RWPE2 (cell line): ENCODE data around the gene INSRR.

Experiments used
- ATAC-seq: fragments of 200-7000 bp; cut with Tn5 transposase; 3 replicates; pipeline ENCODE4 v1.9.1; 2021; ENCODE audit warnings: low read depth
- DNase-seq: peaks from one replicate; pipeline ENCODE4 v3.0.0-alpha.2; 2020; ENCODE audit warnings: low spot score
- H3K27ac ChIP-seq: fragments of 450-650 bp; 2 replicates; pipeline ENCODE4 v1.5.1; 2017; ENCODE audit warnings: mild to moderate bottlenecking; ENCODE audit not compliant: poor library complexity, severe bottlenecking
- H3K27me3 ChIP-seq: fragments of 250-450 bp; sonication (Bioruptor Pico); 2 replicates; pipeline ENCODE4 v1.5.1; 2021; ENCODE audit warnings: mild to moderate bottlenecking, moderate library complexity; ENCODE audit not compliant: insufficient read depth, poor library complexity, severe bottlenecking
- H3K36me3 ChIP-seq: fragments of 250-450 bp; sonication (Bioruptor Pico); 2 replicates; pipeline ENCODE4 v1.5.1; 2020; ENCODE audit warnings: low read depth, mild to moderate bottlenecking, moderate library complexity
- H3K4me1 ChIP-seq: fragments of 250-450 bp; sonication (Bioruptor Pico); 2 replicates; pipeline ENCODE4 v1.5.1; 2021; ENCODE audit warnings: mild to moderate bottlenecking, moderate library complexity; ENCODE audit not compliant: insufficient read depth, poor library complexity, severe bottlenecking
- H3K4me3 ChIP-seq: fragments of 250-450 bp; sonication (Bioruptor Pico); 2 replicates; pipeline ENCODE4 v1.5.1; 2021; ENCODE audit warnings: mild to moderate bottlenecking, moderate library complexity; ENCODE audit not compliant: severe bottlenecking
- H3K9me3 ChIP-seq: fragments of 250-450 bp; sonication (Bioruptor Pico); 2 replicates; pipeline ENCODE4 v1.5.1; 2021; ENCODE audit warnings: mild to moderate bottlenecking, moderate library complexity; ENCODE audit not compliant: severe bottlenecking
- CTCF ChIP-seq: fragments of 450-650 bp; IDR thresholded peaks from one replicate; pipeline ENCODE4 v1.5.1; 2017; ENCODE audit warnings: mild to moderate bottlenecking, moderate library complexity; ENCODE audit not compliant: poor library complexity, severe bottlenecking

The INSRR gene

GRCh38 chr1:156814571-156815260 lies 44.2 kb downstream of the INSRR start:
- Histone ChIP-seq H3K27ac (peak overlapping the region; percentile 32), H3K36me3 (no peaks in the 10 kb centered on the region), H3K27me3 (no peaks in the 10 kb centered on the region), H3K9me3 (no peaks in the 10 kb centered on the region), H3K4me1 (peaks cover 41% of the 10 kb centered on the region), H3K4me3 (no peak overlapping the region)
- no peak for TF ChIP-seq CTCF
- ATAC-seq (peak; percentile 55; the same call in 2 of the 3 replicates), DNase-seq (no peak)

DNA sequence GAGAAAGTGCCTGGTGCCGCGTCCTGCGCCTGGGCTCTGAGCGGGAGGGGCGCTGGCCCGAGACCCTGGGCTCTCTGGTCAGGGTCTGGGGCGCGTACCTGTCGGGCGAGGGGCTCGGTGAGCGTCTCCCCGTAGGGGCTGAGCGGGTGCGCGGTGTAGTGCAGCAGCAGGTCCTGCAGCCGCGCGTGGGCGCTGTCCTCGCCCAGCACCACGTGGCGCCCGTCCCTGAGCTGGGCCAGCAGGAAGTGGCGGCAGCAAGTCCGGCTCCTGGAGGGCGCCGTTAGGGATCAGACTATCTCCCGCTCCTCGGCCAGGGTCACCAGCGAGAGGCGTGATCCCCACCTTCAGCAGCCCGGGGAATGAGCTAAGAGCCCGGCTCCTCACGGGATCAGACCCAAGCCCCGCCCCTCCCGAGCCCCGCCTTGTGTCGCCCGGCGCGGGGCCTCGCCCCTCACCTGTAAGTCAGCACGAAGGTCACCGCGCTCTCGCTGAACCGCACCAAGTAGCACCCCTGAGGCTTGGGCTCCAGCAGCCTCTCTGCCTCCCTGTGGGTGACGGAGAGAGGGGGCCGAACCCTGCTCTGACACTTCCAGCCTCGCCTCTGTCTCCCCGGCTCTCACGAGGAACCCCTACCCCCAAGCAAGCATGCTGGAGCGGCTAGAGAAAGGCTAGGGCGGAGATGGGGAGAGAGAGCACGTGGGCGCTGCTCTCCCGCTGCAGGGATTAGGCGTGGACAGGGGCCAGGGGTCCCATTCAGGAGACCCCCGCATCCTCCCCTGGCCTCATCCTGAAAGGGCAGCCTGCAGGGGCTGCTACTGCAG lies 45.0 kb downstream of the INSRR start:
- peak; percentile 53 for TF ChIP-seq CTCF
- peaks cover 41% of the 10 kb centered on the region for H3K4me1 ChIP-seq
- no peaks in the 10 kb centered on the region for H3K9me3 ChIP-seq
- no peaks in the 10 kb centered on the region for H3K27me3 ChIP-seq
- H3K4me3 ChIP-seq, result peak overlapping the region; percentile 16
- ATAC-seq (peak; percentile 47), DNase-seq (no peak)
- peak overlapping the region; percentile 32 for H3K27ac ChIP-seq
- no peaks in the 10 kb centered on the region for H3K36me3 ChIP-seq

- no peak for DNase-seq
- H3K4me1 ChIP-seq, result peaks cover 41% of the 10 kb centered on the region
Measured at GRCh38 chr1:156813298-156813697, 45.6 kb downstream of the INSRR start.

GRCh38 chr1:156812293-156812990 lies 46.5 kb downstream of the INSRR start:
- peaks cover 41% of the 10 kb centered on the region for H3K4me1 ChIP-seq
- TF ChIP-seq CTCF, result no peak
- H3K9me3 ChIP-seq, result no peaks in the 10 kb centered on the region
- ATAC-seq, result no peak
- peak; percentile 18 for DNase-seq
- H3K36me3 ChIP-seq, result no peaks in the 10 kb centered on the region
- H3K27ac ChIP-seq, result no peak overlapping the region
- no peak overlapping the region for H3K4me3 ChIP-seq
- H3K27me3 ChIP-seq, result no peaks in the 10 kb centered on the region

More at GRCh38 chr1:156813298-156813697, 45.6 kb downstream of the INSRR start:
- no peak for TF ChIP-seq CTCF
- Histone ChIP-seq H3K36me3 (no peaks in the 10 kb centered on the region), H3K4me3 (peak overlapping the region; percentile 16), H3K9me3 (no peaks in the 10 kb centered on the region), H3K27ac (no peak overlapping the region), H3K27me3 (no peaks in the 10 kb centered on the region)
- no peak for ATAC-seq
